ENCODE results near the gene FAM43A.
A peak's percentile ranks its signal among the peaks of the same experiment; 100 is the strongest.

Gene FAM43A

GRCh38 chr3:194658477-194659242 is 27.0 kb upstream of the FAM43A start:
- H3K27me3 ChIP-seq (ENCODE audit: control insufficient read depth in 2 of 2, insufficient read depth in 2 of 2, low read length in 2 of 2), result no peaks in the 10 kb centered on the region

GRCh38 chr3:194659778-194660177 is 25.9 kb upstream of the FAM43A start:
- no peak overlapping the region for H3K4me3 ChIP-seq (ENCODE audit: low read length in 2 of 2)
- H3K27ac ChIP-seq (ENCODE audit: low read depth in 2 of 2, low read length in 2 of 2), result no peak overlapping the region
- H3K9ac ChIP-seq (ENCODE audit: low read depth in 1 of 2, low read length in 2 of 2), result no peak overlapping the region
- H3K27me3 ChIP-seq (ENCODE audit: control insufficient read depth in 2 of 2, insufficient read depth in 2 of 2, low read length in 2 of 2), result no peaks in the 10 kb centered on the region
- no peaks in the 10 kb centered on the region for H3K9me3 ChIP-seq (ENCODE audit: control insufficient read depth in 2 of 2, low read length in 2 of 2)
- H3K4me1 ChIP-seq (ENCODE audit: control insufficient read depth in 2 of 2, insufficient read depth in 2 of 2, low read length in 2 of 2), result no peaks in the 10 kb centered on the region
- H3K36me3 ChIP-seq (ENCODE audit: control insufficient read depth in 2 of 2, insufficient read depth in 2 of 2, low read length in 2 of 2), result peaks cover 27 to 48% of the 10 kb centered on the region in 2 donors

More at GRCh38 chr3:194658477-194659242, 27.0 kb upstream of the FAM43A start:
- H3K27ac ChIP-seq (ENCODE audit: low read depth in 2 of 2, low read length in 2 of 2), result no peak overlapping the region
- peaks cover 35 to 50% of the 10 kb centered on the region in 2 donors for H3K36me3 ChIP-seq (ENCODE audit: control insufficient read depth in 2 of 2, insufficient read depth in 2 of 2, low read length in 2 of 2)
- H3K9ac ChIP-seq (ENCODE audit: low read depth in 1 of 2, low read length in 2 of 2), result no peak overlapping the region
- H3K9me3 ChIP-seq (ENCODE audit: control insufficient read depth in 2 of 2, low read length in 2 of 2), result no peaks in the 10 kb centered on the region
- H3K4me3 ChIP-seq (ENCODE audit: low read length in 2 of 2), result no peak overlapping the region
- no peaks in the 10 kb centered on the region for H3K4me1 ChIP-seq (ENCODE audit: control insufficient read depth in 2 of 2, insufficient read depth in 2 of 2, low read length in 2 of 2)

- peaks cover 38 to 56% of the 10 kb centered on the region in 2 donors for H3K36me3 ChIP-seq (ENCODE audit: control insufficient read depth in 2 of 2, insufficient read depth in 2 of 2, low read length in 2 of 2)
- H3K9me3 ChIP-seq (ENCODE audit: control insufficient read depth in 2 of 2, low read length in 2 of 2), result no peaks in the 10 kb centered on the region
- H3K27ac ChIP-seq (ENCODE audit: low read depth in 2 of 2, low read length in 2 of 2), result no peak overlapping the region
- no peaks in the 10 kb centered on the region for H3K27me3 ChIP-seq (ENCODE audit: control insufficient read depth in 2 of 2, insufficient read depth in 2 of 2, low read length in 2 of 2)
- no peaks in the 10 kb centered on the region for H3K4me1 ChIP-seq (ENCODE audit: control insufficient read depth in 2 of 2, insufficient read depth in 2 of 2, low read length in 2 of 2)
- no peak overlapping the region for H3K4me3 ChIP-seq (ENCODE audit: low read length in 2 of 2)
- H3K9ac ChIP-seq (ENCODE audit: low read depth in 1 of 2, low read length in 2 of 2), result no peak overlapping the region
Observed at GRCh38 chr3:194661374-194661773, 24.3 kb upstream of the FAM43A start.

- Histone ChIP-seq H3K4me1 (ENCODE audit: control insufficient read depth in 2 of 2, insufficient read depth in 2 of 2, low read length in 2 of 2) (no peaks in the 10 kb centered on the region), H3K36me3 (ENCODE audit: control insufficient read depth in 2 of 2, insufficient read depth in 2 of 2, low read length in 2 of 2) (peaks cover 38 to 59% of the 10 kb centered on the region in 2 donors), H3K27ac (ENCODE audit: low read depth in 2 of 2, low read length in 2 of 2) (no peak overlapping the region), H3K4me3 (ENCODE audit: low read length in 2 of 2) (no peak overlapping the region), H3K9ac (ENCODE audit: low read depth in 1 of 2, low read length in 2 of 2) (no peak overlapping the region), H3K27me3 (ENCODE audit: control insufficient read depth in 2 of 2, insufficient read depth in 2 of 2, low read length in 2 of 2) (no peaks in the 10 kb centered on the region), H3K9me3 (ENCODE audit: control insufficient read depth in 2 of 2, low read length in 2 of 2) (no peaks in the 10 kb centered on the region)
Observed at GRCh38 chr3:194661946-194662345, 23.7 kb upstream of the FAM43A start.

GRCh38 chr3:194664857-194665256 is 20.8 kb upstream of the FAM43A start:
- Histone ChIP-seq H3K36me3 (ENCODE audit: control insufficient read depth in 2 of 2, insufficient read depth in 2 of 2, low read length in 2 of 2) (peaks cover 31 to 51% of the 10 kb centered on the region in 2 donors), H3K4me3 (ENCODE audit: low read length in 2 of 2) (no peak overlapping the region), H3K4me1 (ENCODE audit: control insufficient read depth in 2 of 2, insufficient read depth in 2 of 2, low read length in 2 of 2) (no peaks in the 10 kb centered on the region), H3K27me3 (ENCODE audit: control insufficient read depth in 2 of 2, insufficient read depth in 2 of 2, low read length in 2 of 2) (no peaks in the 10 kb centered on the region), H3K9me3 (ENCODE audit: control insufficient read depth in 2 of 2, low read length in 2 of 2) (no peaks in the 10 kb centered on the region), H3K27ac (ENCODE audit: low read depth in 2 of 2, low read length in 2 of 2) (no peak overlapping the region), H3K9ac (ENCODE audit: low read depth in 1 of 2, low read length in 2 of 2) (no peak overlapping the region)

GRCh38 chr3:194667363-194667762 is 18.3 kb upstream of the FAM43A start:
- no peak overlapping the region for H3K4me3 ChIP-seq (ENCODE audit: low read length in 2 of 2)
- no peak overlapping the region for H3K27ac ChIP-seq (ENCODE audit: low read depth in 2 of 2, low read length in 2 of 2)
- H3K4me1 ChIP-seq (ENCODE audit: control insufficient read depth in 2 of 2, insufficient read depth in 2 of 2, low read length in 2 of 2), result peaks cover 10 to 13% of the 10 kb centered on the region in 2 donors
- no peak overlapping the region for H3K9ac ChIP-seq (ENCODE audit: low read depth in 1 of 2, low read length in 2 of 2)
- H3K27me3 ChIP-seq (ENCODE audit: control insufficient read depth in 2 of 2, insufficient read depth in 2 of 2, low read length in 2 of 2), result no peaks in the 10 kb centered on the region
- H3K9me3 ChIP-seq (ENCODE audit: control insufficient read depth in 2 of 2, low read length in 2 of 2), result no peaks in the 10 kb centered on the region
- peaks cover 19 to 38% of the 10 kb centered on the region in 2 donors for H3K36me3 ChIP-seq (ENCODE audit: control insufficient read depth in 2 of 2, insufficient read depth in 2 of 2, low read length in 2 of 2)

GRCh38 chr3:194671511-194671899 is 14.2 kb upstream of the FAM43A start:
- peak overlapping the region; percentile 78 to 83 for H3K9ac ChIP-seq (ENCODE audit: low read depth in 1 of 2, low read length in 2 of 2)
- no peaks in the 10 kb centered on the region for H3K27me3 ChIP-seq (ENCODE audit: control insufficient read depth in 2 of 2, insufficient read depth in 2 of 2, low read length in 2 of 2)
- H3K4me1 ChIP-seq (ENCODE audit: control insufficient read depth in 2 of 2, insufficient read depth in 2 of 2, low read length in 2 of 2), result peaks cover 13 to 14% of the 10 kb centered on the region in 2 donors
- H3K4me3 ChIP-seq (ENCODE audit: low read length in 2 of 2), result peak overlapping the region; percentile 93 to 100
- H3K9me3 ChIP-seq (ENCODE audit: control insufficient read depth in 2 of 2, low read length in 2 of 2), result no peaks in the 10 kb centered on the region
- H3K36me3 ChIP-seq (ENCODE audit: control insufficient read depth in 2 of 2, insufficient read depth in 2 of 2, low read length in 2 of 2), result peaks cover 7 to 12% of the 10 kb centered on the region in 2 donors
- H3K27ac ChIP-seq (ENCODE audit: low read depth in 2 of 2, low read length in 2 of 2), result peak overlapping the region; percentile 83 to 86

- Histone ChIP-seq H3K9me3 (ENCODE audit: control insufficient read depth in 2 of 2, low read length in 2 of 2) (no peaks in the 10 kb centered on the region), H3K27me3 (ENCODE audit: control insufficient read depth in 2 of 2, insufficient read depth in 2 of 2, low read length in 2 of 2) (no peaks in the 10 kb centered on the region), H3K9ac (ENCODE audit: low read depth in 1 of 2, low read length in 2 of 2) (peak within 1 kb of the TSS; percentile 78 to 83), H3K4me3 (ENCODE audit: low read length in 2 of 2) (peak within 1 kb of the TSS; percentile 93 to 100), H3K36me3 (ENCODE audit: control insufficient read depth in 2 of 2, insufficient read depth in 2 of 2, low read length in 2 of 2) (peaks cover 7 to 9% of the 10 kb centered on the region in 2 donors), H3K27ac (ENCODE audit: low read depth in 2 of 2, low read length in 2 of 2) (peak within 1 kb of the TSS; percentile 83 to 86), H3K4me1 (ENCODE audit: control insufficient read depth in 2 of 2, insufficient read depth in 2 of 2, low read length in 2 of 2) (peaks cover 13 to 14% of the 10 kb centered on the region in 2 donors)
Observed at GRCh38 chr3:194671900-194672808, 13.5 kb upstream of the FAM43A start, which contains the start of gene LSG1. TSS of gene LSG1 (minus strand) at chr3:194672191. CDS start at chr3:194672162, 29 bp downstream.

- H3K9me3 ChIP-seq (ENCODE audit: control insufficient read depth in 2 of 2, low read length in 2 of 2), result no peaks in the 10 kb centered on the region
- H3K36me3 ChIP-seq (ENCODE audit: control insufficient read depth in 2 of 2, insufficient read depth in 2 of 2, low read length in 2 of 2), result peaks cover 7 to 9% of the 10 kb centered on the region in 2 donors
- no peaks in the 10 kb centered on the region for H3K27me3 ChIP-seq (ENCODE audit: control insufficient read depth in 2 of 2, insufficient read depth in 2 of 2, low read length in 2 of 2)
- H3K4me3 ChIP-seq (ENCODE audit: low read length in 2 of 2), result peak overlapping the region; percentile 93 to 100
- H3K4me1 ChIP-seq (ENCODE audit: control insufficient read depth in 2 of 2, insufficient read depth in 2 of 2, low read length in 2 of 2), result peaks cover 13 to 14% of the 10 kb centered on the region in 2 donors
- peak overlapping the region; percentile 83 to 86 for H3K27ac ChIP-seq (ENCODE audit: low read depth in 2 of 2, low read length in 2 of 2)
- H3K9ac ChIP-seq (ENCODE audit: low read depth in 1 of 2, low read length in 2 of 2), result peak overlapping the region; percentile 78 to 83
Observed at GRCh38 chr3:194672876-194673275, 12.8 kb upstream of the FAM43A start.

- Histone ChIP-seq H3K9me3 (ENCODE audit: control insufficient read depth in 2 of 2, low read length in 2 of 2) (no peaks in the 10 kb centered on the region), H3K4me3 (ENCODE audit: low read length in 2 of 2) (no peak overlapping the region), H3K27me3 (ENCODE audit: control insufficient read depth in 2 of 2, insufficient read depth in 2 of 2, low read length in 2 of 2) (no peaks in the 10 kb centered on the region), H3K4me1 (ENCODE audit: control insufficient read depth in 2 of 2, insufficient read depth in 2 of 2, low read length in 2 of 2) (peaks cover 13 to 14% of the 10 kb centered on the region in 2 donors), H3K9ac (ENCODE audit: low read depth in 1 of 2, low read length in 2 of 2) (no peak overlapping the region), H3K27ac (ENCODE audit: low read depth in 2 of 2, low read length in 2 of 2) (no peak overlapping the region), H3K36me3 (ENCODE audit: control insufficient read depth in 2 of 2, insufficient read depth in 2 of 2, low read length in 2 of 2) (peaks cover 2 to 7% of the 10 kb centered on the region in 2 donors)
Observed at GRCh38 chr3:194673761-194674160, 11.9 kb upstream of the FAM43A start.
